Progenitor cell of endocrine pancreas (in vitro differentiated cells): Measurements from ENCODE around the gene PRPS1L1. TPM values are rescaled to one million over a fixed set of nuclear protein-coding genes. Genes with fewer than 3 reads are reported as not detected.

Experiments used
- DNase-seq: peaks from one replicate; pipeline ENCODE4 v3.0.0; 2021; ENCODE audit warnings: low spot score; ENCODE audit not compliant: unreplicated experiment
- H3K27ac Mint-ChIP-seq: 2 replicates; pipeline ENCODE4 v1.8.0; 2021; ENCODE audit warnings: mild to moderate bottlenecking, moderate library complexity, mixed read lengths
- H3K27me3 Mint-ChIP-seq: 2 replicates; pipeline ENCODE4 v1.8.0; 2021; ENCODE audit warnings: mixed read lengths
- H3K36me3 Mint-ChIP-seq: 2 replicates; pipeline ENCODE4 v1.8.0; 2022; ENCODE audit warnings: mixed read lengths; ENCODE audit not compliant: insufficient read depth
- H3K4me1 Mint-ChIP-seq: 2 replicates; pipeline ENCODE4 v1.8.0; 2021; ENCODE audit warnings: low read depth, mixed read lengths
- H3K4me3 Mint-ChIP-seq: 2 replicates; pipeline ENCODE4 v1.8.0; 2021; ENCODE audit warnings: low read depth, mild to moderate bottlenecking, moderate library complexity, mixed read lengths
- H3K9me3 Mint-ChIP-seq: 2 replicates; pipeline ENCODE4 v1.8.0; 2021; ENCODE audit warnings: low read depth, mixed read lengths
- CTCF ChIP-seq: fragments of 200-600 bp; sonication (generic); IDR thresholded peaks from one replicate; pipeline ENCODE4 v1.5.0; 2021; ENCODE audit warnings: antibody characterized with exemption, mild to moderate bottlenecking; ENCODE audit not compliant: unreplicated experiment
- total RNA-seq: library from RNA; stranded (reverse); gene quantifications from 2 replicates; pipeline ENCODE4 v1.2.1, GENCODE V29; 2021

The PRPS1L1 gene
- total RNA-seq, 1 donor from 2014 or later = not detected

- no peak for TF ChIP-seq CTCF
- DNase-seq = no peak
- no peaks in the 10 kb centered on the region for H3K36me3 Mint-ChIP-seq
- no peaks in the 10 kb centered on the region for H3K27me3 Mint-ChIP-seq
- H3K4me3 Mint-ChIP-seq = no peak overlapping the region
- H3K4me1 Mint-ChIP-seq = peaks cover 2% of the 10 kb centered on the region
- no peak overlapping the region for H3K27ac Mint-ChIP-seq
- no peaks in the 10 kb centered on the region for H3K9me3 Mint-ChIP-seq
Measured at GRCh38 chr7:17989546-17989945, 38.1 kb downstream of the PRPS1L1 start.

GRCh38 chr7:17988858-17989257, 38.8 kb downstream of the PRPS1L1 start:
- Mint-ChIP-seq H3K27me3 (no peaks in the 10 kb centered on the region), H3K9me3 (no peaks in the 10 kb centered on the region), H3K4me1 (peaks cover 2% of the 10 kb centered on the region), H3K27ac (no peak overlapping the region), H3K4me3 (no peak overlapping the region), H3K36me3 (no peaks in the 10 kb centered on the region)
- no peak for TF ChIP-seq CTCF
- DNase-seq = no peak

- Mint-ChIP-seq H3K4me1 (peaks cover 2% of the 10 kb centered on the region), H3K36me3 (no peaks in the 10 kb centered on the region), H3K4me3 (no peak overlapping the region), H3K27ac (no peak overlapping the region), H3K27me3 (no peaks in the 10 kb centered on the region), H3K9me3 (no peaks in the 10 kb centered on the region)
- DNase-seq = no peak
- no peak for TF ChIP-seq CTCF
Measured at GRCh38 chr7:17988141-17988540, 39.5 kb downstream of the PRPS1L1 start.

GRCh38 chr7:17986851-17987250, 40.8 kb downstream of the PRPS1L1 start:
- Mint-ChIP-seq H3K9me3 (no peaks in the 10 kb centered on the region), H3K4me3 (no peak overlapping the region), H3K27ac (no peak overlapping the region), H3K4me1 (peaks cover 2% of the 10 kb centered on the region), H3K27me3 (no peaks in the 10 kb centered on the region), H3K36me3 (no peaks in the 10 kb centered on the region)
- no peak for DNase-seq
- no peak for TF ChIP-seq CTCF

GRCh38 chr7:17985473-17986239, 42.0 kb downstream of the PRPS1L1 start:
- Mint-ChIP-seq H3K27me3 (no peaks in the 10 kb centered on the region), H3K9me3 (no peaks in the 10 kb centered on the region), H3K36me3 (no peaks in the 10 kb centered on the region), H3K27ac (no peak overlapping the region), H3K4me1 (no peaks in the 10 kb centered on the region), H3K4me3 (no peak overlapping the region)
- DNase-seq = no peak
- TF ChIP-seq CTCF = no peak
